SK-N-SH (cell line): Measurements from ENCODE around the gene RBM4. TPM values are rescaled to one million over a fixed set of nuclear protein-coding genes. Genes with fewer than 3 reads are reported as not detected.

Experiments
- CTCF ChIA-PET: fragments of 300-600, 350-600 bp; formaldehyde crosslinking; extraction: SDS; loops from one replicate; lab custom pipeline; 2021; lab: Yijun Ruan, JAX
- POLR2A ChIA-PET: fragments of 350-600 bp; sonication (Branson Sonifier 250); formaldehyde crosslinking; extraction: SDS; loops from one replicate; lab custom pipeline; 2020; ENCODE audit warnings: antibody characterized with exemption, inconsistent platforms; lab: Yijun Ruan, JAX
- DNase-seq: peaks from one replicate; pipeline ENCODE4 v3.0.0; 2012
- H2AFZ ChIP-seq: fragments of 200-600 bp; sonication (generic); 2 replicates; pipeline ENCODE4 v1.8.1; 2016; ENCODE audit warnings: antibody characterized with exemption, mild to moderate bottlenecking, low read depth
- H3F3A ChIP-seq: fragments of 200-600 bp; sonication (generic); replicated peaks from 2 replicates; pipeline ENCODE3; 2016; ENCODE audit warnings: antibody characterized with exemption, mild to moderate bottlenecking; ENCODE audit not compliant: insufficient read depth
- H3K27ac ChIP-seq, 2 experiments: fragments of 200-500 bp in 1 of 2; fragments of 200-600 bp in 1 of 2; sonication (Bioruptor generic) in 1 of 2; sonication (generic), shearing (Covaris generic) in 1 of 2; 2 replicates each; pipeline versions ENCODE4 v1.5.1 to v1.6.1; 2014 to 2016; ENCODE audit warnings: low read depth in 2 of 2, inconsistent platforms in 1 of 2, low read length in 1 of 2, mild to moderate bottlenecking in 1 of 2, mixed read lengths in 1 of 2
- H3K27me3 ChIP-seq: fragments of 200-600 bp; sonication (generic), shearing (Covaris generic); 2 replicates; pipeline ENCODE4 v1.6.1; 2016; ENCODE audit warnings: mixed run types; ENCODE audit not compliant: insufficient read depth
- H3K36me3 ChIP-seq, 2 experiments: fragments of 200-500 bp in 1 of 2; fragments of 200-600 bp in 1 of 2; sonication (Bioruptor generic) in 1 of 2; sonication (generic) in 1 of 2; replicated peaks in 1 of 2; 2 replicates each; pipeline versions ENCODE3 to v1.5.1; 2014 to 2016; ENCODE audit warnings: low read length in 1 of 2, mild to moderate bottlenecking in 1 of 2; ENCODE audit not compliant: insufficient read depth in 2 of 2, control insufficient read depth in 1 of 2
- H3K4me1 ChIP-seq, 2 experiments: fragments of 200-500 bp in 1 of 2; fragments of 200-600 bp in 1 of 2; sonication (Bioruptor generic) in 1 of 2; sonication (generic), shearing (Covaris generic) in 1 of 2; 2 replicates each; pipeline versions ENCODE4 v1.5.1 to v1.6.1; 2014 to 2016; ENCODE audit warnings: low read depth in 1 of 2, low read length in 1 of 2, mixed run types in 1 of 2; ENCODE audit not compliant: insufficient read depth in 2 of 2, control insufficient read depth in 1 of 2
- H3K4me2 ChIP-seq: fragments of 200-600 bp; sonication (generic), shearing (Covaris generic); 2 replicates; pipeline ENCODE4 v1.6.1; 2017; ENCODE audit warnings: mixed run types
- H3K4me3 ChIP-seq, 2 experiments: fragments of 200-500 bp in 1 of 2; fragments of 200-600 bp in 1 of 2; sonication (Bioruptor generic) in 1 of 2; sonication (generic), shearing (Covaris generic) in 1 of 2; 2 replicates each; pipeline versions ENCODE4 v1.5.1 to v1.8.1; 2014 to 2016; ENCODE audit warnings: low read depth in 2 of 2, inconsistent platforms in 1 of 2, low read length in 1 of 2, mild to moderate bottlenecking in 1 of 2, mixed read lengths in 1 of 2, moderate library complexity in 1 of 2
- H3K79me2 ChIP-seq: fragments of 200-600 bp; sonication (generic); 2 replicates; pipeline ENCODE4 v1.8.1; 2017; ENCODE audit warnings: mild to moderate bottlenecking; ENCODE audit not compliant: insufficient read depth
- H3K9ac ChIP-seq: fragments of 200-600 bp; sonication (generic); 2 replicates; pipeline ENCODE4 v1.6.1; 2017; ENCODE audit warnings: mixed run types
- H3K9me2 ChIP-seq: fragments of 200-600 bp; sonication (generic); 2 replicates; pipeline ENCODE4 v1.6.1; 2017; ENCODE audit warnings: mixed run types
- H3K9me3 ChIP-seq: fragments of 200-600 bp; sonication (generic); 2 replicates; pipeline ENCODE4 v1.6.1; 2017; ENCODE audit warnings: mixed run types, mild to moderate bottlenecking, moderate library complexity
- H4K20me1 ChIP-seq: fragments of 200-600 bp; sonication (generic); 2 replicates; pipeline ENCODE4 v1.6.1; 2017; ENCODE audit warnings: mild to moderate bottlenecking, mixed run types; ENCODE audit not compliant: insufficient read depth
- EP300 ChIP-seq, 2 experiments: IDR thresholded peaks; 2 replicates each; pipeline versions ENCODE4 v1.4.0 to v1.6.1; 2012; ENCODE audit warnings: borderline replicate concordance in 1 of 2, low read depth in 1 of 2, low read length in 1 of 2
- EZH2phosphoT487 ChIP-seq: fragments of 200-600 bp; sonication (generic); IDR thresholded peaks from 2 replicates; pipeline ENCODE4 v1.6.1; 2017; ENCODE audit warnings: low read depth, mixed run types, mild to moderate bottlenecking, antibody characterized with exemption, moderate library complexity, borderline replicate concordance
- FOSL2 ChIP-seq: IDR thresholded peaks from 2 replicates; pipeline ENCODE4 v1.4.0; 2012; ENCODE audit warnings: low read depth, mild to moderate bottlenecking, moderate library complexity, borderline replicate concordance
- JUND ChIP-seq: IDR thresholded peaks from 2 replicates; pipeline ENCODE4 v1.4.0; 2012
- MXI1 ChIP-seq: IDR thresholded peaks from 2 replicates; pipeline ENCODE4 v1.6.1; 2012; ENCODE audit warnings: mild to moderate bottlenecking, low read depth, low read length, improper control_type of control experiment
- NRF1 ChIP-seq: IDR thresholded peaks from 2 replicates; pipeline ENCODE4 v1.6.1; 2012; ENCODE audit warnings: low read depth, mild to moderate bottlenecking, low read length
- POLR2AphosphoS5 ChIP-seq: IDR thresholded peaks from 2 replicates; pipeline ENCODE4 v1.6.1; 2012; ENCODE audit warnings: low read depth, low read length
- RAD21 ChIP-seq: IDR thresholded peaks from 2 replicates; pipeline ENCODE4 v1.6.1; 2012; ENCODE audit warnings: mild to moderate bottlenecking, low read length
- RCOR1 ChIP-seq: fragments of 150-350 bp; IDR thresholded peaks from 2 replicates; pipeline ENCODE4 v1.6.1; 2017; ENCODE audit warnings: antibody characterized with exemption, low read length
- RFX5 ChIP-seq: IDR thresholded peaks from 2 replicates; pipeline ENCODE4 v1.6.1; 2012; ENCODE audit warnings: mild to moderate bottlenecking, improper control_type of control experiment, low read length
- RXRA ChIP-seq: IDR thresholded peaks from 2 replicates; pipeline ENCODE4 v1.4.0; 2012; ENCODE audit warnings: low read depth, mild to moderate bottlenecking, borderline replicate concordance
- SIN3A ChIP-seq: IDR thresholded peaks from 2 replicates; pipeline ENCODE4 v1.6.1; 2012; ENCODE audit warnings: low read depth, mild to moderate bottlenecking, low read length, moderate library complexity, borderline replicate concordance
- SMC3 ChIP-seq: IDR thresholded peaks from 2 replicates; pipeline ENCODE4 v1.6.1; 2012; ENCODE audit warnings: low read depth, low read length, improper control_type of control experiment
- TEAD4 ChIP-seq: IDR thresholded peaks from 2 replicates; pipeline ENCODE4 v1.4.0; 2012; ENCODE audit warnings: mild to moderate bottlenecking, borderline replicate concordance; ENCODE audit not compliant: insufficient read depth
- YY1 ChIP-seq: IDR thresholded peaks from 2 replicates; pipeline ENCODE4 v1.4.0; 2012; ENCODE audit warnings: low read depth, mild to moderate bottlenecking
- WGBS: methylation state at CpG from one replicate; pipeline ENCODE4 v1.1.6; 2017; ENCODE audit warnings: low lambda C conversion rate; 5-methylcytosine and 5-hydroxymethylcytosine counted together
- polyA plus RNA-seq, 3 experiments: library from polyadenylated mRNA; depleted of rRNA; stranded (reverse); fragments of >200 nt; gene quantifications; 2 replicates each; pipeline ENCODE4 v1.2.3, GENCODE V29; 2012
- TF ChIP-seq, protein P1 (sequence below): fragments of 150-350 bp; IDR thresholded peaks from 2 replicates; pipeline ENCODE4 v1.6.1; 2016; ENCODE audit warnings: mild to moderate bottlenecking, low read depth, low read length
- TF ChIP-seq, protein P2 (sequence below): IDR thresholded peaks from 2 replicates; pipeline ENCODE4; 2012

The RBM4 gene
- polyA plus RNA-seq, 1 of the 3 experiments (the other 2 are of a cell fraction): 202 TPM

DNA sequence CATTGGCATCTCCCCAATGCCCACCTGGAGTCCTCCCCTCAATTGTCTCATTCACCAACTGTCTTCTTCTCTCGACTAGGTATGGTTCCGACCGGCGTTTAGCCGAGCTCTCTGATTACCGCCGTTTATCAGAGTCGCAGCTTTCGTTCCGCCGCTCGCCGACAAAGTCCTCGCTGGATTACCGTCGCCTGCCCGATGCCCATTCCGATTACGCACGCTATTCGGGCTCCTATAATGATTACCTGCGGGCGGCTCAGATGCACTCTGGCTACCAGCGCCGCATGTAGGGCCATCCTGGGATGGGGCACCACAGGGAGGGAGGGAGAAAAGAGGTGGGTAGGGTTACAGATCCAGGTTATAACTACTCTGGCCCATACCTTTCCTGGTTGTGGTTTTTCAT is 12.1 kb upstream of the RBM4 start:
- Histone ChIP-seq H3F3A (no peaks in the 10 kb centered on the region), H2AFZ (no peak overlapping the region), H3K79me2 (peaks cover 100% of the 10 kb centered on the region), H3K4me2 (no peak overlapping the region), H3K4me3 (no peak overlapping the region), H3K27ac (no peak overlapping the region), H3K27me3 (no peaks in the 10 kb centered on the region), H3K9me2 (no peaks in the 10 kb centered on the region), H3K9ac (no peak overlapping the region), H3K36me3 (peaks cover 70 to 73% of the 10 kb centered on the region in 2 experiments), H3K4me1 (no peaks in the 10 kb centered on the region; a peak in 1 of 4 replicates), H4K20me1 (peaks cover 89% of the 10 kb centered on the region), H3K9me3 (no peaks in the 10 kb centered on the region)
- TF ChIP-seq FOSL2 (no peak), JUND (no peak), EP300 (IDR thresholded peaks at IDR 0.05; ENCODE audit: borderline replicate concordance in 1 of 2, low read depth in 1 of 2, low read length in 1 of 2) (no peak), NRF1 (no peak), TEAD4 (no peak)
- TF ChIP-seq, protein P1, sequence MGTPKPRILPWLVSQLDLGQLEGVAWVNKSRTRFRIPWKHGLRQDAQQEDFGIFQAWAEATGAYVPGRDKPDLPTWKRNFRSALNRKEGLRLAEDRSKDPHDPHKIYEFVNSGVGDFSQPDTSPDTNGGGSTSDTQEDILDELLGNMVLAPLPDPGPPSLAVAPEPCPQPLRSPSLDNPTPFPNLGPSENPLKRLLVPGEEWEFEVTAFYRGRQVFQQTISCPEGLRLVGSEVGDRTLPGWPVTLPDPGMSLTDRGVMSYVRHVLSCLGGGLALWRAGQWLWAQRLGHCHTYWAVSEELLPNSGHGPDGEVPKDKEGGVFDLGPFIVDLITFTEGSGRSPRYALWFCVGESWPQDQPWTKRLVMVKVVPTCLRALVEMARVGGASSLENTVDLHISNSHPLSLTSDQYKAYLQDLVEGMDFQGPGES: no peak
- ChIA-PET POLR2A (interaction anchor here (1.2 to 1.3 kb wide), 2 partner anchors 7 to 12 kb away, joined by 3 to 7 read pairs; partner anchors contain the start of gene RBM4), CTCF (no interaction called here)
- 98% methylated on average over 25 of the region's 25 CpGs for WGBS
- no peak for DNase-seq

- 96% methylated on average over 7 of the region's 7 CpGs for WGBS
- Histone ChIP-seq H2AFZ (no peak overlapping the region), H3K9ac (no peak overlapping the region), H3K27me3 (no peaks in the 10 kb centered on the region), H3F3A (no peaks in the 10 kb centered on the region), H4K20me1 (peaks cover 88% of the 10 kb centered on the region)
- POLR2A ChIA-PET: interaction anchor here (1.2 to 1.3 kb wide), 2 partner anchors 8 to 12 kb away, joined by 3 to 7 read pairs; partner anchors contain the start of gene RBM4
- TF ChIP-seq EZH2phosphoT487 (no peak), SIN3A (no peak), EP300 (IDR thresholded peaks at IDR 0.05; ENCODE audit: borderline replicate concordance in 1 of 2, low read depth in 1 of 2, low read length in 1 of 2) (no peak), RCOR1 (no peak), TEAD4 (no peak), RAD21 (no peak), YY1 (no peak), POLR2AphosphoS5 (no peak), NRF1 (no peak), RFX5 (no peak), MXI1 (no peak), SMC3 (no peak), FOSL2 (no peak), RXRA (no peak)
- TF ChIP-seq, protein P1: no peak
- TF ChIP-seq, protein P2, sequence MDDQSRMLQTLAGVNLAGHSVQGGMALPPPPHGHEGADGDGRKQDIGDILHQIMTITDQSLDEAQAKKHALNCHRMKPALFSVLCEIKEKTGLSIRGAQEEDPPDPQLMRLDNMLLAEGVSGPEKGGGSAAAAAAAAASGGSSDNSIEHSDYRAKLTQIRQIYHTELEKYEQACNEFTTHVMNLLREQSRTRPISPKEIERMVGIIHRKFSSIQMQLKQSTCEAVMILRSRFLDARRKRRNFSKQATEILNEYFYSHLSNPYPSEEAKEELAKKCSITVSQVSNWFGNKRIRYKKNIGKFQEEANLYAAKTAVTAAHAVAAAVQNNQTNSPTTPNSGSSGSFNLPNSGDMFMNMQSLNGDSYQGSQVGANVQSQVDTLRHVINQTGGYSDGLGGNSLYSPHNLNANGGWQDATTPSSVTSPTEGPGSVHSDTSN: no peak
- TF ChIP-seq, all 33 proteins: peak for 0
- H3K27ac ChIP-seq: no peak overlapping the region
- H3K79me2 ChIP-seq: peaks cover 100% of the 10 kb centered on the region
- DNase-seq: no peak
- H3K4me3 ChIP-seq: no peak overlapping the region
- H3K36me3 ChIP-seq: peaks cover 70 to 73% of the 10 kb centered on the region in 2 experiments
- H3K4me1 ChIP-seq: no peaks in the 10 kb centered on the region; a peak in 1 of 4 replicates
- no peak overlapping the region for H3K4me2 ChIP-seq
- CTCF ChIA-PET: no interaction called here
- H3K9me2 ChIP-seq: no peaks in the 10 kb centered on the region
- H3K9me3 ChIP-seq: no peaks in the 10 kb centered on the region
These were observed 11.6 kb upstream of the RBM4 start for GRCh38 chr11:66626926-66627325.
